C4-2B (cell line): Measurements from ENCODE around the gene TNRC6B.

ENCODE experiments used
- CTCF ChIP-seq: fragments of 450-650 bp; conservative IDR thresholded peaks from 2 replicates; pipeline ENCODE4 v1.5.1; 2017; ENCODE audit warnings: mild to moderate bottlenecking
- ZFX ChIP-seq: fragments of 450-650 bp; IDR thresholded peaks from 2 replicates; pipeline ENCODE4 v1.6.1; 2017

- no peak for TF ChIP-seq CTCF
- TF ChIP-seq ZFX: no peak
Measured at GRCh38 chr22:40332319-40332781, 154.6 kb downstream of the TNRC6B start.
